H9 (cell line): Measurements from ENCODE around the gene HECTD1. TPM values are rescaled to one million over a fixed set of nuclear protein-coding genes. Genes with fewer than 3 reads are reported as not detected.

Source experiments
- DNase-seq: peaks from one replicate; pipeline ENCODE4 v3.0.0-alpha.2; 2017
- H2AFZ ChIP-seq: one replicate; pipeline ENCODE4 v1.6.1; 2013; ENCODE audit warnings: mild to moderate bottlenecking, low read length, control low read depth, moderate library complexity
- H2AK5ac ChIP-seq: 2 replicates; pipeline ENCODE4 v1.6.1; 2013; ENCODE audit warnings: low read length, control low read depth, mixed read lengths; ENCODE audit not compliant: insufficient read length
- H2BK120ac ChIP-seq: one replicate; pipeline ENCODE4 v1.6.1; 2013; ENCODE audit warnings: low read depth, mild to moderate bottlenecking, low read length, control low read depth, inconsistent platforms; ENCODE audit not compliant: poor library complexity, severe bottlenecking
- H2BK12ac ChIP-seq: 2 replicates; pipeline ENCODE4 v1.6.1; 2013; ENCODE audit warnings: low read length, control low read depth, mixed read lengths, low read depth; ENCODE audit not compliant: insufficient read length
- H2BK15ac ChIP-seq: 2 replicates; pipeline ENCODE4 v1.6.1; 2013; ENCODE audit warnings: low read depth, low read length, control low read depth
- H2BK20ac ChIP-seq: one replicate; pipeline ENCODE4 v1.6.1; 2013; ENCODE audit warnings: low read depth, mild to moderate bottlenecking, low read length, control low read depth, inconsistent platforms; ENCODE audit not compliant: poor library complexity, severe bottlenecking
- H2BK5ac ChIP-seq: 2 replicates; pipeline ENCODE4 v1.6.1; 2013; ENCODE audit warnings: low read length, control low read depth, mixed read lengths; ENCODE audit not compliant: insufficient read length
- H3K14ac ChIP-seq: 2 replicates; pipeline ENCODE4 v1.6.1; 2013; ENCODE audit warnings: low read length, control low read depth; ENCODE audit not compliant: insufficient read depth
- H3K18ac ChIP-seq: 2 replicates; pipeline ENCODE4 v1.6.1; 2013; ENCODE audit warnings: low read depth, mild to moderate bottlenecking, mixed read lengths, low read length, control low read depth; ENCODE audit not compliant: insufficient read length
- H3K23ac ChIP-seq: 2 replicates; pipeline ENCODE4 v1.6.1; 2013; ENCODE audit warnings: low read length, control low read depth, mixed read lengths, low read depth; ENCODE audit not compliant: insufficient read length
- H3K23me2 ChIP-seq: 2 replicates; pipeline ENCODE4 v1.6.1; 2013; ENCODE audit warnings: low read depth, mild to moderate bottlenecking, mixed read lengths, low read length, control low read depth; ENCODE audit not compliant: insufficient read length, poor library complexity, severe bottlenecking
- H3K27ac ChIP-seq: 2 replicates; pipeline ENCODE4 v1.5.1; 2013; ENCODE audit warnings: low read length, control low read depth, mixed read lengths, low read depth; ENCODE audit not compliant: insufficient read length
- H3K27me3 ChIP-seq: 2 replicates; pipeline ENCODE4 v1.6.1; 2013; ENCODE audit warnings: low read length, control low read depth, inconsistent platforms; ENCODE audit not compliant: insufficient read depth
- H3K4ac ChIP-seq: 2 replicates; pipeline ENCODE4 v1.6.1; 2013; ENCODE audit warnings: low read depth, mild to moderate bottlenecking, control low read depth, inconsistent platforms, low read length, moderate library complexity
- H3K4me1 ChIP-seq: 2 replicates; pipeline ENCODE4 v1.6.1; 2013; ENCODE audit warnings: low read length, control low read depth, inconsistent platforms; ENCODE audit not compliant: insufficient read depth
- H3K4me2 ChIP-seq: 2 replicates; pipeline ENCODE4 v1.6.1; 2013; ENCODE audit warnings: low read length, control low read depth, mixed read lengths; ENCODE audit not compliant: insufficient read length, insufficient read depth
- H3K56ac ChIP-seq: 2 replicates; pipeline ENCODE4 v1.6.1; 2013; ENCODE audit warnings: low read depth, mild to moderate bottlenecking, mixed read lengths, low read length, control low read depth; ENCODE audit not compliant: insufficient read length
- H3K79me1 ChIP-seq: 2 replicates; pipeline ENCODE4 v1.6.1; 2013; ENCODE audit warnings: low read depth, mild to moderate bottlenecking, moderate library complexity, low read length, control low read depth, inconsistent platforms; ENCODE audit not compliant: insufficient read depth, poor library complexity, severe bottlenecking
- H3K79me2 ChIP-seq: 2 replicates; pipeline ENCODE4 v1.6.1; 2013; ENCODE audit warnings: low read length, control low read depth, inconsistent platforms; ENCODE audit not compliant: insufficient read depth
- H3K9ac ChIP-seq: 2 replicates; pipeline ENCODE4 v1.6.1; 2013; ENCODE audit warnings: low read length, control low read depth, mixed read lengths; ENCODE audit not compliant: insufficient read length; ENCODE audit errors: extremely low read depth
- H3K9me3 ChIP-seq: one replicate; pipeline ENCODE4 v1.6.1; 2013; ENCODE audit warnings: low read depth, low read length, inconsistent platforms; ENCODE audit not compliant: control insufficient read depth
- H3T11ph ChIP-seq: one replicate; pipeline ENCODE4 v1.6.1; 2013; ENCODE audit warnings: mild to moderate bottlenecking, low read length, control low read depth, inconsistent platforms
- H4K20me1 ChIP-seq: one replicate; pipeline ENCODE4 v1.6.1; 2013; ENCODE audit not compliant: control insufficient read depth, insufficient read length, insufficient read depth
- H4K5ac ChIP-seq: 2 replicates; pipeline ENCODE4 v1.6.1; 2013; ENCODE audit warnings: low read depth, mild to moderate bottlenecking, mixed read lengths, low read length, control low read depth; ENCODE audit not compliant: insufficient read length
- H4K8ac ChIP-seq: replicated peaks from 2 replicates; pipeline ENCODE4 v1.6.1; 2013; ENCODE audit warnings: low read length, control low read depth, mixed read lengths, low read depth; ENCODE audit not compliant: insufficient read length
- H4K91ac ChIP-seq: 2 replicates; pipeline ENCODE4 v1.6.1; 2013; ENCODE audit warnings: low read depth, mild to moderate bottlenecking, moderate library complexity, mixed read lengths, low read length, control low read depth; ENCODE audit not compliant: insufficient read length
- H3K27ac Mint-ChIP-seq, 3 experiments: 2 replicates in 2 of 3; 3 replicates in 1 of 3; pipeline ENCODE4 v1.8.0; 2020 to 2021; ENCODE audit warnings: mixed read lengths in 3 of 3, mild to moderate bottlenecking in 1 of 3, moderate library complexity in 1 of 3
- H3K27me3 Mint-ChIP-seq: 2 replicates; pipeline ENCODE4 v1.8.0; 2021; ENCODE audit warnings: low read depth, mild to moderate bottlenecking, moderate library complexity, mixed read lengths
- H3K36me3 Mint-ChIP-seq, 3 experiments: 2 replicates in 2 of 3; 3 replicates in 1 of 3; pipeline ENCODE4 v1.8.0; 2020 to 2021; ENCODE audit warnings: low read depth in 3 of 3, mixed read lengths in 3 of 3; ENCODE audit not compliant: insufficient read depth in 1 of 3
- H3K4me1 Mint-ChIP-seq, 2 experiments: 2 replicates each; pipeline ENCODE4 v1.8.0; 2020; ENCODE audit warnings: mixed read lengths in 2 of 2
- H3K4me3 Mint-ChIP-seq, 2 experiments: 2 replicates in 1 of 2; 3 replicates in 1 of 2; pipeline ENCODE4 v1.8.0; 2020 to 2021; ENCODE audit warnings: mild to moderate bottlenecking in 2 of 2, mixed read lengths in 2 of 2, moderate library complexity in 1 of 2
- H3K9me3 Mint-ChIP-seq, 2 experiments: 2 replicates in 1 of 2; 3 replicates in 1 of 2; pipeline ENCODE4 v1.8.0; 2020; ENCODE audit warnings: mild to moderate bottlenecking in 2 of 2, mixed read lengths in 2 of 2, moderate library complexity in 1 of 2
- WGBS: extraction: QIAGEN DNeasy Blood & Tissue Kit; methylation state at CpG from one replicate; pipeline ENCODE4 v1.1.7; 2013; ENCODE audit warnings: missing lambda C conversion rate, low lambda C conversion rate, mixed read lengths; ENCODE audit not compliant: insufficient read length; ENCODE audit errors: extremely low coverage; 5-methylcytosine and 5-hydroxymethylcytosine counted together
- total RNA-seq: library from RNA; stranded (reverse); gene quantifications from 2 replicates; pipeline ENCODE4 v1.2.1, GENCODE V29; 2021
- TF ChIP-seq, protein P1 (sequence below): fragments of 200-600 bp; sonication (generic); conservative IDR thresholded peaks from 3 replicates; pipeline ENCODE4 v1.8.0; 2021; ENCODE audit warnings: antibody characterized with exemption, mild to moderate bottlenecking

The HECTD1 gene
- total RNA-seq, 1 experiment from 2014 or later, result 135 TPM

DNA sequence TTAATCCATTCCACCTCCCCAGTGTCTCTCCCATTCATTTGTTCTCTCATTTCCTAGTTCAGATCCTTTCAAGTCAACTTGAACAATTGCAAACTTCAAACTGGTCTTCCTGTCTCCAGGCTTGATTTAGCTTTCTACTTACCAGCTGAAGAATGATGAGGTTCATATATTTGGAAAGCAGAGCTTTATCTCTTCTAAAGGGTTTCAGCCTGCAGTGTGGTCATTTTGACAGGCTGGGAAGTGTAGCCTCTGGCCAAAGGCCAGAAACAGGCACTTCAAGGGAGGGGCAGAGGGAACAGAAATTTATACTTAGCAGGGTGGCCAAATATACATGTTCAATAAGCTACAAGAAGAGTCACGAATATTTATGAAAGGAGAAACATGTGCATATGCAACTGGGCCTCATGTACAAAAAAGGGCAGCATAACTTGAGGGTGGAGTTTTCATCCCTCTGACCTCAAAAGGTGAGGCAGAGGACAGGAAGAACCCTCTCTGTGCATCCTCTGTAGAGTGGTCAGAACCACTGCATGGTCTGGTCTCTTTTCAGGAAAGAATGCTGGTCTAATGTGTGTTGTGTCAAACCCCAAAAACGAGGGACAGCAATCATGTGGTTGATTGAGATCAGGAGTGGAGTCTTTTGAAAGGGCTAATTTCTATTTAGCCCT is 34.0 kb upstream of the HECTD1 start:
- Mint-ChIP-seq H3K27ac (no peak overlapping the region), H3K4me3 (no peak overlapping the region), H3K9me3 (no peaks in the 10 kb centered on the region; a peak in 1 of 5 replicates), H3K27me3 (no peaks in the 10 kb centered on the region), H3K36me3 (no peaks in the 10 kb centered on the region), H3K4me1 (peaks cover 17 to 24% of the 10 kb centered on the region in 2 experiments)
- H3K14ac ChIP-seq, result no peak overlapping the region
- H2AK5ac ChIP-seq, result no peak overlapping the region
- H3K23ac ChIP-seq, result no peak overlapping the region
- no peak overlapping the region for H3K4ac ChIP-seq
- no peak overlapping the region for H4K8ac ChIP-seq
- no peak overlapping the region for H3K9ac ChIP-seq
- no CpG with 5 or more reads among the region's 2 CpGs for WGBS
- H2BK120ac ChIP-seq, result no peak overlapping the region
- H3K4me2 ChIP-seq, result no peak overlapping the region
- no peak overlapping the region for H2AFZ ChIP-seq
- H3K56ac ChIP-seq, result no peak overlapping the region
- H3K79me2 ChIP-seq, result no peaks in the 10 kb centered on the region
- H3T11ph ChIP-seq, result no peak overlapping the region
- no peak overlapping the region for H3K27ac ChIP-seq
- no peak overlapping the region for H4K91ac ChIP-seq
- H3K23me2 ChIP-seq, result no peaks in the 10 kb centered on the region
- no peaks in the 10 kb centered on the region for H4K20me1 ChIP-seq
- DNase-seq, result no peak
- no peak overlapping the region for H2BK20ac ChIP-seq
- H3K27me3 ChIP-seq, result no peaks in the 10 kb centered on the region
- TF ChIP-seq, protein P1, sequence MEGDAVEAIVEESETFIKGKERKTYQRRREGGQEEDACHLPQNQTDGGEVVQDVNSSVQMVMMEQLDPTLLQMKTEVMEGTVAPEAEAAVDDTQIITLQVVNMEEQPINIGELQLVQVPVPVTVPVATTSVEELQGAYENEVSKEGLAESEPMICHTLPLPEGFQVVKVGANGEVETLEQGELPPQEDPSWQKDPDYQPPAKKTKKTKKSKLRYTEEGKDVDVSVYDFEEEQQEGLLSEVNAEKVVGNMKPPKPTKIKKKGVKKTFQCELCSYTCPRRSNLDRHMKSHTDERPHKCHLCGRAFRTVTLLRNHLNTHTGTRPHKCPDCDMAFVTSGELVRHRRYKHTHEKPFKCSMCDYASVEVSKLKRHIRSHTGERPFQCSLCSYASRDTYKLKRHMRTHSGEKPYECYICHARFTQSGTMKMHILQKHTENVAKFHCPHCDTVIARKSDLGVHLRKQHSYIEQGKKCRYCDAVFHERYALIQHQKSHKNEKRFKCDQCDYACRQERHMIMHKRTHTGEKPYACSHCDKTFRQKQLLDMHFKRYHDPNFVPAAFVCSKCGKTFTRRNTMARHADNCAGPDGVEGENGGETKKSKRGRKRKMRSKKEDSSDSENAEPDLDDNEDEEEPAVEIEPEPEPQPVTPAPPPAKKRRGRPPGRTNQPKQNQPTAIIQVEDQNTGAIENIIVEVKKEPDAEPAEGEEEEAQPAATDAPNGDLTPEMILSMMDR, result no peak
- no peak overlapping the region for H3K18ac ChIP-seq
- H4K5ac ChIP-seq, result no peak overlapping the region
- H3K4me1 ChIP-seq, result no peaks in the 10 kb centered on the region; the same call in 1 of the 2 replicates
- H2BK5ac ChIP-seq, result no peak overlapping the region
- no peaks in the 10 kb centered on the region for H3K79me1 ChIP-seq
- no peaks in the 10 kb centered on the region for H3K9me3 ChIP-seq
- H2BK15ac ChIP-seq, result no peak overlapping the region
- no peak overlapping the region for H2BK12ac ChIP-seq
